ES-I3 (cell line): ENCODE results near the gene TENM4.

ENCODE experiments used
- H3K36me3 ChIP-seq: 2 replicates; pipeline ENCODE4 v1.6.1; 2013; ENCODE audit warnings: mild to moderate bottlenecking, low read length, control low read depth, moderate library complexity; ENCODE audit not compliant: insufficient read depth
- H3K4me1 ChIP-seq: 2 replicates; pipeline ENCODE4 v1.6.1; 2013; ENCODE audit warnings: mild to moderate bottlenecking, control low read depth, low read length; ENCODE audit not compliant: insufficient read depth
- H3K9ac ChIP-seq: 2 replicates; pipeline ENCODE4 v1.6.1; 2013; ENCODE audit warnings: low read depth, mild to moderate bottlenecking, low read length, moderate library complexity
- H3K9me3 ChIP-seq: 2 replicates; pipeline ENCODE4 v1.6.1; 2013; ENCODE audit warnings: mild to moderate bottlenecking, low read length, moderate library complexity; ENCODE audit not compliant: control insufficient read depth, insufficient read depth

TENM4 gene

GRCh38 chr11:79440571-79441460, at the start of gene TENM4:
Gene TENM4 (minus strand): TSS chr11:79441030. CDS start chr11:79069944, 371,086 bp downstream.
- Histone ChIP-seq H3K4me1 (peaks cover 6% of the 10 kb centered on the region; the same call in 1 of the 2 replicates), H3K9ac (peak within 1 kb of the TSS; percentile 75), H3K36me3 (no peaks in the 10 kb centered on the region), H3K9me3 (no peaks in the 10 kb centered on the region)

GRCh38 chr11:79488286-79488685, 47.5 kb upstream of the TENM4 start:
- Histone ChIP-seq H3K4me1 (peaks cover 12% of the 10 kb centered on the region), H3K36me3 (no peaks in the 10 kb centered on the region), H3K9me3 (no peaks in the 10 kb centered on the region), H3K9ac (no peak overlapping the region)

- no peaks in the 10 kb centered on the region for H3K9me3 ChIP-seq
- no peaks in the 10 kb centered on the region for H3K36me3 ChIP-seq
- no peak overlapping the region for H3K9ac ChIP-seq
- H3K4me1 ChIP-seq = peaks cover 10% of the 10 kb centered on the region; the same call in 1 of the 2 replicates
Observed at GRCh38 chr11:79487412-79487811, 46.6 kb upstream of the TENM4 start.

- no peaks in the 10 kb centered on the region for H3K36me3 ChIP-seq
- no peak overlapping the region; the same call in 1 of the 2 replicates for H3K9ac ChIP-seq
- no peaks in the 10 kb centered on the region for H3K9me3 ChIP-seq
- peaks cover 10% of the 10 kb centered on the region; the same call in 1 of the 2 replicates for H3K4me1 ChIP-seq
Observed at GRCh38 chr11:79486242-79486984, 45.6 kb upstream of the TENM4 start.

- H3K4me1 ChIP-seq = peaks cover 10% of the 10 kb centered on the region; the same call in 1 of the 2 replicates
Observed at GRCh38 chr11:79485694-79486093, 44.9 kb upstream of the TENM4 start.

DNA sequence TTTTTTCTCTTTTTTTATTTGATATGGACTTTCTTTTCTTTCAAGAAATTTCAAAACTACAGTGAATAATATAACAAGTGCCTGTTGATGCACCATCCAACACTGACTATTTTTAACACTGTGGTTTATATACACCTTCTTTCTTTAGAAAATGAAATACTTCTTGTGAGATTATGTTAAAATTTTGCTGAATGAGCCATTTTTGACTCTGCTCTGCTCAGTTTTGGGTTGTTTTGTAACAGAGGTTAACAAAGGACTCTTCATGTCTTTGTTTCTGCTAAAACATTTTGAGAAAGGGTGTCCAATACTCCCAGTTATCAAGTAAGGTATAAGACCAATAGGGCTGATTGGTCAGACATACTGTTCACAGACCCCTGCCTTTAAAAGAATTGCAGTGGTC, 44.0 kb upstream of the TENM4 start:
- no peak overlapping the region for H3K9ac ChIP-seq
- no peaks in the 10 kb centered on the region for H3K36me3 ChIP-seq
- no peaks in the 10 kb centered on the region for H3K9me3 ChIP-seq
- peaks cover 10% of the 10 kb centered on the region; the same call in 1 of the 2 replicates for H3K4me1 ChIP-seq

More at GRCh38 chr11:79485694-79486093, 44.9 kb upstream of the TENM4 start:
- Histone ChIP-seq H3K9me3 (no peaks in the 10 kb centered on the region), H3K36me3 (no peaks in the 10 kb centered on the region), H3K9ac (no peak overlapping the region)

GRCh38 chr11:79482800-79483199, 42.0 kb upstream of the TENM4 start:
- no peaks in the 10 kb centered on the region for H3K36me3 ChIP-seq
- H3K9ac ChIP-seq = no peak overlapping the region
- H3K4me1 ChIP-seq = peaks cover 10% of the 10 kb centered on the region; the same call in 1 of the 2 replicates
- H3K9me3 ChIP-seq = no peaks in the 10 kb centered on the region

GRCh38 chr11:79481795-79482194, 41.0 kb upstream of the TENM4 start:
- H3K4me1 ChIP-seq = peaks cover 10% of the 10 kb centered on the region; the same call in 1 of the 2 replicates
- H3K9ac ChIP-seq = no peak overlapping the region

GRCh38 chr11:79480864-79481263, 40.0 kb upstream of the TENM4 start:
- H3K9me3 ChIP-seq = 0 out of 2 replicates have a peak, but pooled peaks cover 3% of the 10 kb centered on the region
- no peak overlapping the region for H3K9ac ChIP-seq
- peaks cover under 1% of the 10 kb centered on the region; the same call in 1 of the 2 replicates for H3K4me1 ChIP-seq
- H3K36me3 ChIP-seq = no peaks in the 10 kb centered on the region

More at GRCh38 chr11:79481795-79482194, 41.0 kb upstream of the TENM4 start:
- Histone ChIP-seq H3K9me3 (no peaks in the 10 kb centered on the region), H3K36me3 (no peaks in the 10 kb centered on the region)

DNA sequence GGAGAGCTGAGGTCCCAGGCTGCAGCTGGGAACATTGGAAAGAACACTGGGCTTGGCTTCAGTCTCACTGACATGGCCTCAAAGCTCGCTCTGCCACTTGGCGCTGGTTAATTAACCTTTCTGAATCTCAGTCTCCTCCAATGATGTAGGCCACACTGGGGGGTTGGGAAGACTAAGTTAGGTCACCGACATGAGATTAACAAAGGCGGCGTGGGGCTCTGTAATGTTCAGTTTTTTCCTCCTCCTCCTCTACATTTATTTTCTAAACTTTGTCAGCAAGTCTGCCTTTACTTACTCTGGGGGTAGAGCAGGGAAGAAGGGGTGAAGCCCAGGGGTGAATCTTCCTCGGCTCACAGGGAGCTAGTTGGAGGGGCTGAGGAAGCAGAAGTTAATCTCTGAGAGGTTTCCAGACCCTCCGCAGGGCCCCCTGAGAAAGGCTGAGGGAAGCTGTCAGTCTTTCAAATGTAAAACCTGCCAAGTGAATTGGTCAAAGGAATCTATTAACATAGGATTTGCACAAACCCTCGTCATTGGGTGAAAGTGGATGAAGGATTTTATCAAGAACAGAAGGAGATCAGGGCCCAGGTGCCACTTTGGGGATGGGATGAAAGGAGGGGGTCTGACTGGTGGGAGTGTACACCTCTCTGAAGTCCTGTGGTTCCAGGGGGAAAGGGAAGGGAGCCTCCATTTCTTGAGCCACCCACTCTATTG, 32.1 kb upstream of the TENM4 start:
- Histone ChIP-seq H3K36me3 (no peaks in the 10 kb centered on the region), H3K9me3 (peaks cover 5% of the 10 kb centered on the region; the same call in 1 of the 2 replicates), H3K9ac (peak overlapping the region; percentile 35; the same call in 1 of the 2 replicates), H3K4me1 (peaks cover 34% of the 10 kb centered on the region)

DNA sequence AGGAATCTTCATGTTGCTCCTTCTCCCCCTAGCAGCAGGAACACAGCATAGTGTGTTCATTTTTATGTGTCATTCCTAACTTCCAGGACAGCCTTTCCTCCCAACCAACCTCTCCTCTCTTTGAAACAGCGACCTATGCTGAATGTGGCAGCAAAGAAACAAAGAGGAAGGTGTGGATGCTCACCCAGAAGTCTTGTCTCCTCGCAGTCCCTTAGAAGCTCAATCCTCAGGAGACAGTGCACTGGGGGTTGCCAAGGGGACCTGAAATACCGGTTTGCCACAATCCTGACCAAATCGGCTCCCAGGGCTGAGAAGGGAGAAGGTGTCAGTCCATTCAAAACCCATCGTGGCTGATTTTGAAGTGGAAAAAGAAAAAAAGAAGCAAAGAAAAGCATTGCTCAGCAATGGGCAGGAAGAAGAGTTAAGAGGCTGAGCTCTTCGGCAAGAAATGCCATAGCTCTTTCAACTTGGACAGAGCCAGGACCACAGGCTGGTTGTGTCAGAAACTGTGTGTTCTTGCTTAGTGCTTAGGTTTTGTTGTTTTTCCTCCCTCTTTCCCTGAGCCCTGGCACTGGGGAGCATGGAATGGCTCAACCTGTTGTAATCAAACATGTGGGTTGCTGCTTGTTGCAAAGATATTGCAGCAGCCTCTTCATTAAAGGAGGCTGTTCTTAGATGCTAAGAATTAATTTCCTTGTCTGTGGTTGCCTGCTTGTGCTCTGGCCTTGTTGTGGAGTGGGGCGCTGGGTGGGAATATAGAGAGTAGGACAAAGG, 30.4 kb upstream of the TENM4 start:
- Histone ChIP-seq H3K36me3 (no peaks in the 10 kb centered on the region), H3K9me3 (peaks cover 5% of the 10 kb centered on the region; the same call in 1 of the 2 replicates), H3K9ac (no peak overlapping the region), H3K4me1 (peaks cover 38% of the 10 kb centered on the region)

- Histone ChIP-seq H3K9me3 (no peaks in the 10 kb centered on the region), H3K4me1 (peaks cover 38% of the 10 kb centered on the region), H3K9ac (no peak overlapping the region), H3K36me3 (no peaks in the 10 kb centered on the region)
Observed at GRCh38 chr11:79470161-79470560, 29.3 kb upstream of the TENM4 start.

DNA sequence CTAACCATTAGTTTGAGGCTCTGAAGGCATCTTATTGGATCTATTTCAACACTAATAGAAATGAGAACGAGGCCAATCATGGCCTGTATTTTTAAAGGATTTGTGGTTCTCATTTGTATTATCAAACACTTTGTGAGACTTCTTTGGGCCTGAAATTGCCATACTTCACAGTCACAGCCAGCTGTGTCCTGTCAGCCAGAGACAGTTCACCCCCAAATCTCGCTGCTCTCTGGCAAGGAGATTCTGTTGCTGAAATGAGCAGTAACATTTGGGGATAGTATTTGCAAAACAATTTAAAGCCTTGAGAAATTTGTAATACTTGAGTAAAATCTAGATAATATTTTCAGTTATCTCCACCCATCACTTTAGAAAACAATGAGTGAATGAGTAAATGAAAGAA, 26.9 kb upstream of the TENM4 start:
- Histone ChIP-seq H3K4me1 (peaks cover 24% of the 10 kb centered on the region), H3K9ac (no peak overlapping the region), H3K9me3 (no peaks in the 10 kb centered on the region), H3K36me3 (no peaks in the 10 kb centered on the region)
